HG02885 (cell line): ENCODE data around the gene TMEM123.
"Not testable (repeated sequence)": the region's sequence is repeated elsewhere in the genome, so short reads cannot be mapped to it uniquely, and the experiment has no call there.

Experiments
- ATAC-seq: cut with Tn5 transposase; IDR thresholded peaks from one replicate; pipeline ENCODE4 v1.9.1; 2021; ENCODE audit warnings: mild to moderate bottlenecking; ENCODE audit not compliant: unreplicated experiment, poor library complexity

The TMEM123 gene

DNA sequence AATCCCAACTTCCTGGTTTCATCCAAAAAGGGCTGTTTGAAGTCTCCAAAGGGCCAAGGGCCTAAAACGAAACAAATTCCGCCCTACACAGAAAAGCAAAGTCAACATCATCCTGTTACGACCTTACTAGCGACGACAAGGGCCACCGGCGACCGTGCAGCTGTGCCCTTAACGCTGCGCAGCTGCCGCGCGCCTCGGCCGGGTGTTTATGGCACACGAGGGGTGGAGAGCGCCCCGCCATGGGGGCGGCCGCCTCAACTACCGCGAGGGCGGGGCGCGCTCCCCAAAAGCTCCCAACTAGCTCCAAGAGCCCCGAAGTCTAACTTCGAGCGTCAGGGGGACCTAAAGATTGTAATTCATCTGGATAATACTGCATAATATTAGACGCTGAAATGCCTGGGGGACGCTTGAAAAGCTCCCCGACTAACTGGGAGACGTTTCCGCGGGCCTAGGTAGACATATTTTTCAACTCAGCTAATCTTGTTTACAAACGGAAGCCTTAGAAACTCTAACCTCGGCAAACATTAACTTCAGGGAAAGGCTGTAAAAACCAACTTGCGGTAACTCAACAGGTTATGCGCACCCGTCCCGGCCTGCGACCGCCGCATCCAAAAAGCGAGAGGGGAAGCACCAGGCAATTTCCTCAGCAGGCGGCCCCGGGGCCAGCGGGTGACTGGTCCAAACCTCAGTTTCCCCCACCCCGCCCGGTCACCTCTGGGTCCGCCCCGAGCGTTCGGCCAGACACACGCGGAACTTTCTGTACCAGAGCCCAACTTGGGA, 694 bp downstream of the TMEM123 start:
- ATAC-seq = peak; percentile 63

DNA sequence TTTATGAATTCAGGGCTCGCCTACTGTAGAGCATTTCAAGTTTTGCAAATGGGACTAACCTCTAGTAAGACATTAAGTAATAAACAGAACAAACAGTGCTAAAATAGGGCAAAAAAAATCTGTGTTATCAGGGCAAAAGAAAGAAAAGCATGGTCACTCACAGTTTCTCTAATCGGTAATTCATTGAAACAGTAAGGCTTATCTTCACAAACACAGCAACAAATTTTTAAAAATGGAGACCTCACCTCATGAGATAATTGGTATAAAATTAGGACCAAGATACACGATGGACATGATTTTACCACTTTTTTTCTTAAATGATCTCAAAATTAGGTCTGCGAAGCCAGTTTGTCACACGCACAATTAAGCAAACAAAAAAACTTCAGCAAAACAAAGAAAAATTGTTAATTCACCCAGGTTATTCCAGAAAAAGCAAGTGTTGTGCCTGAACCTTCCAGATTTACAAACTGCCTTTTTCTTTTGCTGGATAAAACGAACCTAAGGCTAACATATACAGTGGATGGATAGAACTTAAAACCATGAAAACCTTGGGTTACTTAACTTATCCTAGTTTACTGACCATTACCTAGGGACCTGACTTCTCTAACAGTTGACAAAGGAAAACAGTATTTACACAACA, 1.4 kb downstream of the TMEM123 start:
- no peak for ATAC-seq

DNA sequence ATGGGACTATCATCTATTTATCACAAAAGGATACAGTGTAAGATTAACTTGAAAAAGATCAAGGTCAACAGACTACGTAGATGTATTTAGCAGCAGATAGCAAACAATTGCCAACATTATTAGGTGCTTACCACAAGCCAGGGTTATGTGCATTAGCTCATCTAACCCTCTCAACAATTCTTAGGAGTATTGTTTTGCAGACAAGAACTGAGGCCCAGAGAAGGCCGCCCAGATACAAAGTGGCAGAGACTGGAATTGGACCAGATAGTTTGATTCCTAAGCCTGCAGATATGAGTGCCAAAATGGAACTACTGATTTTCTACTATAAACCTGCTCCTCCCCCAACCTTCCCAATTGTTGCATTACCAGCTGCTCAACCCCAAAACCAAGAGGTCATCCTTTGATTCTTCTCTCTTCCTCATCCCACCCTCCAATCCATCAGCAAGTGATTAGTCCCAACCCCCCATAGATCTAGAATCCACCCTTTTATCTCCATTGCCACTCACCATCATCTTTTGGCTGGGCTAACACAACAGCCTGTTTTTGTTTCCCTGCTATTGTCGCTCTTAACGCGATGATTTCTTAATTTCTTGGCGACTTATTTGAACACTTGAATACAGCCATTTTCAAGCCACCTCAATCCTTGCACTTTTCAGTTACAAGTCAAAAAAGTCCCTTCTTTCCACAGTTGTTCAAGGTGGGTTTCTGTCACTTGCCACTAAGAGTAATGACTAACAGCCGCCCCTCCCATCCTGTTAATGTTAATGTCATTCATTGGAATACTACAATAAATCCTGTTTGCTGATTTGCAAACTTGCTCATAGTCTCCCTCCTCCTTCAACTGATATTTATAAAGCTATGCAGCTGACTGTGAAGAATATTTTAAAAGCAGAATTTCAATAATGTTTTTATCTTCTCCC, 2.7 kb downstream of the TMEM123 start:
- ATAC-seq = no peak

DNA sequence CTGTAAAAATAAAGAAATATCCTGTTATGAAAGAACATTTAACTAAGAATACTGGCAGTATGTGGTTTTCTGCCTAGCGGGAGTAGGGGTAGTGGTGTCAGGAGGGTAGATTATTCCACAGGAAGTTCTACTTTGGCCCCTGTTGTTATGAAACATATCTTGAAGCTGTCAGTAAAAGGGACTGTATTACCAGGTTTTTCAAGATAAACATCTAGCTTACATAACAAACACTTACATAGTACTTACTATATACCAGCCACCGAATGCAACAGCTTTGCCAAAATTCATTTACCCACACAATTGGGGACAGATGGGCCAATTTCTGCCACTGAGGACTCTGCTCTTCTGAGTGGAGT, 3.7 kb downstream of the TMEM123 start:
- no peak for ATAC-seq

DNA sequence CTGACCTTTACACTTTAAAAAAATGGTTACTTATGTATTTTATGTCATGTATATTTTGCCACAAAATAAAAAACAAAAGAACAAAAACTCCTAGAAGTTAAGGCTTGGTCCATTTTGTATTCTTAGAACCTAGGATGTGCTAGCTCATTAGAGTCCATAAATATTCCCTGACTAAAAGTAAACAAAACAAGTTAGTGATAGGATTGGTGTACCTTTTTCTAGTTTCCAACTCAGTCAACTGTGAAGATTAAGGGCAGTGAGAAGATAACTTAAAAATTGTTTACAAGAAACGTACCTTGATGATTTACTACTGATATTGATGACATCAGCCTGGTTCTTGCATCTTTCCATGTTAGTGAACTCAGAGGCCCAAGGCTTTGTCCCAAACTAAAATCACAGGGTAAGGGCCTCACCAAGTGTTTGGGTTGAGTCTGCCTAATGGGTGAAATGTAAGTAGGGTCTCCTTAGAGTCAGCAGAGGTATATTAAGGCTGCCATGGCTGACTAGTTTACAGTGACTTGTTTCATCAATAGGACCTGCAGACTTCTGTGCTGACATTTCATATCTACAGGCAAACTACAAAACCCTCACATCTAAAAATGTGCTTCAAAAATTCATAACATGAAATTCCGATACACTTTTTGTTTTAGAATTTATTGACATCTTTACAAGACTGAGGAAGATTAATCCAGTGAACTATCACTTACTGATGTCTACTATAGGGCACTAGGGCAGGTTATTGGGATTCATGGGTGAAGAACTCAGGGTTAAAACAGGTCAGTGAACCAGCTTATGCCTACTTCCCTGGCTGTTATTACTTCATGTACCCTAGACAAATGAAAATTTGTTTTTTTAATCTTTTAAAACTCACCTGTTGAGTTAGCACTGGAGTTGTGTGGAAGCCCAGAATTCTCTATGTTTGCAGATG, 4.4 kb downstream of the TMEM123 start:
- no peak for ATAC-seq

DNA sequence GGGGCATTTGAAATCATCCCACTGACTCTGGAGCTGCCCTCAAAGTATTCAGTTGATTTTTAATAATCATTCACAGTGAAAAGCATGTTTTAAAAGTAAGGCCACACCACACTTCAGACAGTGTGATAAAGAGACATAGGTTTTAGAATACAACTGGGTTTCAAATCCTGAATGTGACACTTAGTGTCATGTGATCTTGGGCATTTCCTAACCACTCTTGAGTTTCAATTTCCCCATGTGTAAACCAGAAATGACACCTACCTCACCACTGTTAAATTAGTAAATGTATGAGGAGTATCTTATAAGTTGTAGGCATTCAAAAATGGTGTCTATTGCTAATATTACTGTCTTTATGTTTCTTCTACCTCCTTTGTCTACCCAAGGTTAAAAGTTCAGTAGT, 5.4 kb downstream of the TMEM123 start:
- ATAC-seq = peak; percentile 45

DNA sequence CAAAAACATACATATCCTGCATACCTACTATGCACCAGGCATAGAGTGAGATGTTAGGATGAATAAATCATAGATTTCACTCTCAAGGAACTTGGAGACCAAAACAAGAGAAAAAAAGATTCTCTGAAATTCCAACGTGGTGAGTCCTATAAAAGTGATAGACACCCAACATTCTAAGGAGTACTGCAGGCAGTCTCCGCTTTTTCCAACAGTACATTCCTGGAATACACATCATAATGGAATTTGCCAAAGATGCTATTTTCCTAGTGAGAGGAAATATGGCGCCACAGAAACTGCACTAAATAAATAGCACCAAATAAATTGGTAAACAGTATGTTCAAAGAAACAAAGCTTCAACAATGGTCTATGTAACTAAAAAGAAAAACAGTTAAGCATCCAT, 6.0 kb downstream of the TMEM123 start:
- ATAC-seq = no peak

DNA sequence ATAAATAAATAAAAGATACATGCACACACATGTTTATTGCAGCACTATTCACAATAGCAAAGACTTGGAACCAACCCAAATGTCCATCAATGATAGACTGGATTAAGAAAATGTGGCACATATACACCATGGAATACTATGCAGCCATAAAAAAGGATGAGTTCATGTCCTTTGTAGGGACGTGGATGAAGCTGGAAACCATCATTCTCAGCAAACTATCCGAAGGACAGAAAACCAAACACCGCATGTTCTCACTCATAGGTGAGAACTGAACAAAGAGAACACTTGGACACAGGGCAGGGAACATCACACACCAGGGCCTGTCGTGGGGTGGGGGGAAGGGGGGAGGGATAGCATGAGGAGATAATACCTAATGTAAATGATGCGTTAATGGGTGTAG, 7.9 kb downstream of the TMEM123 start:
- ATAC-seq = not testable (repeated sequence)

DNA sequence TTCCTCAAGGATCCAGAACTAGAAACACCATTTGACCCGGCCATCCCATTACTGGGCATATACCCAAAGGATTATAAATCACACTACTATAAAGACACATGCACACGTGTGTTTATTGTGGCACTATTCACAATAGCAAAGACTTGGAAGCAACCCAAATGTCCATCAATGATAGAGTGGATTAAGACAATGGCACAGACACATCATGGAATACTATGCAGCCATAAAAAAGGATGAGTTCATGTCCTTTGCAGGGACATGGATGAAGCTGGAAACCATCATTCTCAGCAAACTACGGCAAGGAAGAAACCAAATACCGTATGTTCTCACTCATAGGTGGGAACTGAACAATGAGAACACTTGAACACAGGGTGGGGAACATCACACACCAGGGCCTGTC, 8.4 kb downstream of the TMEM123 start:
- ATAC-seq = not testable (repeated sequence)

DNA sequence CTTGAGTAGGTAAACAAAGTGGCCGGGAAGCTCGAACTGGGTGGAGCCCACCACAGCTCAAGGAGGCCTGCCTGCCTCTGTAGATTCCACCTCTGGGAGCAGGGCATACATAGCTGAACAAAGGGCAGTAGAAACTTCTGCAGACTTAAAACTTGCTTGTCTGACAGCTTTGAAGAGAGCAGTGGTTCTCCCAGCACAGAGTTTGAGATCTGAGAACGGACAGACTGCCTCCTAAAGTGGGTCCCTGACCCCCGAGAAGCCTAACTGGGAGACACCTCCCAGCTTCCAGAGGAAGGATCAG, 13.6 kb downstream of the TMEM123 start:
- ATAC-seq = not testable (repeated sequence)

DNA sequence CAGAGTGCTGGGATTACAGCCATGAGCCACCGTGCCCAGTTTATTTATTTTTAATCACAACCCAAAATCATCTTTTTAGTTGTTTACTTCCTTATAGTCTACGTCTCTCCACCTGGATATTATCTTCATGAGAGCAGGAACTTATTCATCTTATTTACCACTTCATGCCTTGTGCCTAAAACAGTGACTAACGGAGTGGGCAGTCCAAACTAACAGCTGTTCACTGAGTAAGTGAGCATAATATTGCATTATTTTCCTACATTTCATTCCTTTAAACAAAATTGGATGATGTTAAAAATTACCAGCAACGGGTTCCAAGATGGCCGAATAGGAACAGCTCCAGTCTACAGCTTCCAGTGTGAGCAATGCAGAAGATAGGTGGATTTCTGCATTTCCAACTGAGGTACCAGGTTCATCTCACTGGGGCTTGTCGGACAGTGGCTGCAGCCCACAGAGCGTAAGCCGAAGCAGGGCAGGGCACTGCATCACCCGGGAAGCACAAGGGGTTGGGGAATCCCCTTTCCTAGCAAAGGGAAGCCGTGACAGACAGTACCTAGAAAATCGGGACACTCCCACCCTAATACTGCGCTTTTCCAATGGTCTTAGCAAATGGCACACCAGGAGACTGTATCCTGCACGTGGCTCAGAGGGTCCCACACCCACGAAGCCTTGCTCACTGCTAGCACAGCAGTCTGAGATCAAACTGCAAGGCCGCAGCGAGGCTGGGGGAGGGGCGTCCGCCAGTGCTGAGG, 14.1 kb downstream of the TMEM123 start:
- no peak for ATAC-seq

DNA sequence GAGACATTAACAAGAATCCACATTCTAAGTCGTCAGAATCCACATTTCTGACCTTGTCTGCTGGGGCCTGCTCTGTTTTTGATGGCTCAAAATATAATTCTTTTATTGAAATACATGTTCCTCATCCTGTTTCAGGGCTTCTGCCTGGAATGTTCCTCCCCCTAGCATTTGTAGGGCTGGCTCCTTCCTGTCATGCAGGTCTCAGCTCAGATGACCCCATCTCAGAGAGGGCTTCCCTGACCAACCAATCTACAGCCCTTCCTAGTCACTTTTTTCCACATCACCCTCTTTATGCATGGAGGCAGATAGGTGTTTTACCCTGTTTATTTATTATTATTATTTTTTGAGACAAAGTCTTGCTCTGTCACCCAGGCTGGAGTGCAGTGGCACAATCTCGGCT, 14.8 kb downstream of the TMEM123 start:
- ATAC-seq = no peak

DNA sequence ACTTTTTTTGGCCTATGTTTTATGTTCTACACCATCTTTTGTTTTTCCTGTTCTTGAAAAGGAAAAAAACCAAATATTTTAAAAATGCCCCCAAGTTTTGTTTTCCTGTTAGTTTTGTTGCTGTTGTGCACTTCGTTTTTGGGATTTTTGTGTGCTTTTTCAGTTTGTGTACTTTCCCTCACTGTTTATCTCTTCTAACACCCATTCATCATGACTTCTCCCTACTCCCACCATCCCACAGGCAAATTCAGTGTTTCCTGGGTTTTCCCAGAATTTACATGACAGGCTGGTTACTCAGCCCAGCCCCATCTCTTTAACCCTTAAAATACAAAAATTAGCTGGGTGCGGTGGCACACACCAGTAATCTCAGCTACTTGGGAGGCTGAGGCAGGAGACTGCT, 15.6 kb downstream of the TMEM123 start:
- no peak for ATAC-seq

DNA sequence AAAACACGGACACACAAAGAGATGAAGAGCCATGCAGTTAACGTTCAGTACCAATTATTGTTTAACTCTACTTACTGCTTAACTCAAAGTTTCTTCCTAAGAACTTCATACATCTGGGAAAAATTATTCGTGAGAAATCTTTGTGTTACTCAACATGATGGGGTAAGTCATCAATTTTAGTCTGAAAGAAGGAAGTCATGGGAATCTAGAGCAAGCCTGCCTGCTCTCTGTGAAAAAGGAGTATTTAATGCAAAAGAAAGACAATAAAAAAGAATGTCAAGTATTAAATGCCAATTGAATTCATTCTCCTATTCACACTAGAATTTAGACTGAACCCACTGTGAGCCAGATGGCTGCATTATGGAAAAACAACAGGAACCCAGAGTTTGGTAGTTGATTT, 16.0 kb downstream of the TMEM123 start:
- ATAC-seq = no peak

DNA sequence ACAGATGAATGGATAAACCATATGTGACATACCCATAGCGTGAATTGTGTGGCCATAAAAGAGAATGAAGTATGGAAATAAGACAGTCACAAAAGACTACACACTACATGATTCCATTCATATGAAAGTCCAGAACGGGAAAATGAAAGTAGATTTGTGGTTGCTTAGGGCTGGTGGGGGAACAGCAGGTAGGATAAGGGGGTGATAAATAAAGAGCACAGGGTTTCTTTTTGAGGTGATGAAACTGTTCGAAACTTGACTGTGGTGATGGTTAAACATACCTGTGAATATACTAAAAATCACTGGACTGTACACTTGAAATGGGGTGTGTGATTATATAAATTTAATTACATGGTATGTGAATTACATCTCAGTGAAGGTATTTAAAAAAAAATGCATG, 16.9 kb downstream of the TMEM123 start:
- peak; percentile 51 for ATAC-seq

DNA sequence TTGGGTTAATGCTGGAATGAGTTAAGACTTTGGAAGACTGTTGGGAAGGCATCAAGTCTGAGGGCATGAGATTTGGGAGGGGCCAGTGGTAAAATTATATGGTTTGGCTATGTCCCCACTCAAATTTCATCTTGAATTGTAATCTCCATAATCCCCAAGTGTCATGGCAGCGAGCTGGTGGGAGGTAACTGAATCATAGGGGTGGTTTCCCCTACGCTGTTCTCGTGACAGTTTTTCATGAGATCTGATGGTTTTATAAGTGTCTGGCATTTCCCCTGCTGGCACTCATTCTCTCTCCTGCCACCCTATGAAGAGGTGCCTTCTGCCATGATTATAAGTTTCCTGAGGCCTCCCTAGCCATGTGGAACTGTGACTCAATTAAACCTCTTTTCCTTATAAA, 19.0 kb downstream of the TMEM123 start:
- not testable (repeated sequence) for ATAC-seq

DNA sequence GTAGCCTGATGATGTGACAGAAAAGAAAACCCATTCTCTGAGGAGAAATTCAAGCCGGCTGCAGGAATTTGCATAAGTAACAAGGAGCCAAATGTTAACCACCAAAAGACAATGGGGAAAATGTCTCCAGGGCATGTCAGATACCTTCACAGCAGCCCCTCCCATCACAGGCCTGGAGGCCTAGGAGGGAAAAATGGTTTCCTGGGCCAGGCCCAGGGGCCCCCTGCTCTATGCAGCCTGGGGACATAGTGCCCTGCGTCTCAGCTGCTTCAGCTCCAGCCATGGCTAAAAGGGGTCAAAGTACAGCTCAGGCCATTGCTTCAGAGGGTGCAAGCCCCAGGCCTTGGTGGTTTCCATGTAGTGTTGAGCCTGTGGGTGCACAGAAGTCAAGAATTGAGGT, 20.0 kb downstream of the TMEM123 start:
- not testable (repeated sequence) for ATAC-seq

DNA sequence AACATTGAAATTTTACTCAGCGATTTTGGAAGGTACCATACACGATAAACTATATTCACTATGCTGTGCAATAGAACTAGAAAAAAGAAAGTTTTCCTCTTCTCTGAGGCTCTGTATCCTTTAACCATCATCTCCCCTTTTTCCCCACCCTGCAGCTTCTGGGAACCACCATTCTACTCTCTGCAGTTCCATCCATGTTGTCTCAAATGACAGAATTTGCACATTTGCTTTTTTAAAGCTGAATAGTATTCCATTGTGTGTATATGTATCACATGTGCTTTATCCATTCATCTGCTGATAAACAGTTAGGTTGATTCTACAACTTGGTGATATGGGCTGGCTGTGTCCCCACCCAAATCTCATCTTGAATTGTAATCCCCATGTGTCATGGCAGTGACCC, 21.2 kb downstream of the TMEM123 start:
- no peak for ATAC-seq

DNA sequence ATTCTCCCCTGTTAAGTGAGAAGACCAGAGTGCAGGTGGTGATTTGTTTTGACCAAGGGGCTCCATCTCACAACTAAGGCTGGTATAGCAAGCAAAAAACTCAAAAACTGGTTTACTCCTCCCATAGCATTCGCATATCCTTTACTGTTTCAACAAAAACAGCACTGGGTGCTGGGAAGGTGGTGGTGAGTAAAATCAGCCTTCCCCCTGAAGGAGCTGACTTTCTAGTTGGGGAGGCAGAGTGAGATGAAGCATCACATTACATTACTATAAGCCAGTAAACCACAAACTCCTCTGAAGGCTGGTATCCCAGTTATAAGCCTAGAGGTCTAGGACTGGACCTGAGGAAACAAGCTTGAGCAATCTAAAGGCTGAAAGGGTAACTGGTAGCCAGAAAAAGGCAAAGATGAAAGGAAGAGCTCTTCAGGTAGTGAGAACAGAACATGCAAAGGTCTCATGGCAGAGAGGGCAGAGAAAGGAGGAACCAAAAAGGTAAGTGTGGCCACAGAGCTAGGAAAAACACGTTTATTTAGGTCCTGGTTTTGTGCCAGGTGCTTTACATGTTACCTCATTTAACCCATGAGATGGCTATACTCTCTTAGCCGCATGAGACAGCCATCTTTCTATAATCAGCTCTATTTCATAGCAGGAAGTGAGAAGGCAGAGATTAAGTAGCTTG, 22.3 kb downstream of the TMEM123 start:
- peak; percentile 86 for ATAC-seq
